Neural cell (in vitro differentiated cells): ENCODE data around the gene LRIG2.

Experiments used
- EP300 ChIP-seq: fragments of 450-650 bp; conservative IDR thresholded peaks from 2 replicates; pipeline ENCODE4 v1.6.1; 2014; ENCODE audit warnings: antibody characterized with exemption, mild to moderate bottlenecking, moderate library complexity; ENCODE audit not compliant: poor library complexity, severe bottlenecking
- EZH2 ChIP-seq: fragments of 200-600, 300-800 bp; shearing (Covaris generic), sonication (generic); IDR thresholded peaks from 2 replicates; pipeline ENCODE4 v1.6.1; 2014; ENCODE audit warnings: antibody characterized with exemption, low read length, borderline replicate concordance, mild to moderate bottlenecking; ENCODE audit not compliant: insufficient read depth, poor library complexity, severe bottlenecking
- MXI1 ChIP-seq: fragments of 450-650 bp; conservative IDR thresholded peaks from 2 replicates; pipeline ENCODE4 v1.6.1; 2014; ENCODE audit warnings: antibody characterized with exemption, mild to moderate bottlenecking; ENCODE audit not compliant: poor library complexity, severe bottlenecking
- POLR2AphosphoS5 ChIP-seq: IDR thresholded peaks from 2 replicates; pipeline ENCODE4 v1.6.1; 2012
- RAD21 ChIP-seq: fragments of 450-650 bp; conservative IDR thresholded peaks from 2 replicates; pipeline ENCODE4 v1.6.1; 2014; ENCODE audit warnings: antibody characterized with exemption, mild to moderate bottlenecking, moderate library complexity
- SMC3 ChIP-seq: fragments of 450-650 bp; conservative IDR thresholded peaks from 2 replicates; pipeline ENCODE4 v1.6.1; 2014; ENCODE audit warnings: antibody characterized with exemption, mild to moderate bottlenecking, moderate library complexity; ENCODE audit not compliant: poor library complexity
- TF ChIP-seq, protein P1 (sequence below): fragments of 450-650 bp; IDR thresholded peaks from 2 replicates; pipeline ENCODE4 v1.5.1; 2014; ENCODE audit warnings: antibody characterized with exemption, mild to moderate bottlenecking, moderate library complexity; ENCODE audit not compliant: poor library complexity, severe bottlenecking
- TF ChIP-seq, protein P2 (sequence below): IDR thresholded peaks from 2 replicates; pipeline ENCODE4 v1.6.1; 2012; ENCODE audit warnings: borderline replicate concordance

DNA sequence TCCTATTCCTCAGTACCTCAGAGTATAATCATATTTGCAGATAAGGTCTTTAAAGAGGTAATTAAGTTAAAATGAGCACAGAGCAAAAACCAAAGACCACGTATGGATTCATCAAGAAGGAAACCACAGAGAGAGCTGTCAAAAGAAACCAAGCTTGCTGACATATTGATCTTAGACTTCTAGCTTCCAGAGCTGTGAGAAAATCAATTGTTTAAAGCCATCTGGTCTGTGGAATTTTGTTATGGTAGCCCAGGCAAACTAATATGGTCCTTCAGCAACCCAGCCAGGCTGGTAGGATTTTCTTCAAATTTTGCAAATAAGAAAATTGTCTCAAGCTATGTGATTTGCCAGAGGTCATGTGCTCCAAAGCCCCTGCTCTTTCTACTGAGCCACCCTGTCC, 62.5 kb downstream of the LRIG2 start:
- TF ChIP-seq, protein P1, sequence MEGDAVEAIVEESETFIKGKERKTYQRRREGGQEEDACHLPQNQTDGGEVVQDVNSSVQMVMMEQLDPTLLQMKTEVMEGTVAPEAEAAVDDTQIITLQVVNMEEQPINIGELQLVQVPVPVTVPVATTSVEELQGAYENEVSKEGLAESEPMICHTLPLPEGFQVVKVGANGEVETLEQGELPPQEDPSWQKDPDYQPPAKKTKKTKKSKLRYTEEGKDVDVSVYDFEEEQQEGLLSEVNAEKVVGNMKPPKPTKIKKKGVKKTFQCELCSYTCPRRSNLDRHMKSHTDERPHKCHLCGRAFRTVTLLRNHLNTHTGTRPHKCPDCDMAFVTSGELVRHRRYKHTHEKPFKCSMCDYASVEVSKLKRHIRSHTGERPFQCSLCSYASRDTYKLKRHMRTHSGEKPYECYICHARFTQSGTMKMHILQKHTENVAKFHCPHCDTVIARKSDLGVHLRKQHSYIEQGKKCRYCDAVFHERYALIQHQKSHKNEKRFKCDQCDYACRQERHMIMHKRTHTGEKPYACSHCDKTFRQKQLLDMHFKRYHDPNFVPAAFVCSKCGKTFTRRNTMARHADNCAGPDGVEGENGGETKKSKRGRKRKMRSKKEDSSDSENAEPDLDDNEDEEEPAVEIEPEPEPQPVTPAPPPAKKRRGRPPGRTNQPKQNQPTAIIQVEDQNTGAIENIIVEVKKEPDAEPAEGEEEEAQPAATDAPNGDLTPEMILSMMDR: no peak
- no peak for TF ChIP-seq POLR2AphosphoS5
- no peak for TF ChIP-seq EZH2
- no peak for TF ChIP-seq EP300
- TF ChIP-seq, protein P2, sequence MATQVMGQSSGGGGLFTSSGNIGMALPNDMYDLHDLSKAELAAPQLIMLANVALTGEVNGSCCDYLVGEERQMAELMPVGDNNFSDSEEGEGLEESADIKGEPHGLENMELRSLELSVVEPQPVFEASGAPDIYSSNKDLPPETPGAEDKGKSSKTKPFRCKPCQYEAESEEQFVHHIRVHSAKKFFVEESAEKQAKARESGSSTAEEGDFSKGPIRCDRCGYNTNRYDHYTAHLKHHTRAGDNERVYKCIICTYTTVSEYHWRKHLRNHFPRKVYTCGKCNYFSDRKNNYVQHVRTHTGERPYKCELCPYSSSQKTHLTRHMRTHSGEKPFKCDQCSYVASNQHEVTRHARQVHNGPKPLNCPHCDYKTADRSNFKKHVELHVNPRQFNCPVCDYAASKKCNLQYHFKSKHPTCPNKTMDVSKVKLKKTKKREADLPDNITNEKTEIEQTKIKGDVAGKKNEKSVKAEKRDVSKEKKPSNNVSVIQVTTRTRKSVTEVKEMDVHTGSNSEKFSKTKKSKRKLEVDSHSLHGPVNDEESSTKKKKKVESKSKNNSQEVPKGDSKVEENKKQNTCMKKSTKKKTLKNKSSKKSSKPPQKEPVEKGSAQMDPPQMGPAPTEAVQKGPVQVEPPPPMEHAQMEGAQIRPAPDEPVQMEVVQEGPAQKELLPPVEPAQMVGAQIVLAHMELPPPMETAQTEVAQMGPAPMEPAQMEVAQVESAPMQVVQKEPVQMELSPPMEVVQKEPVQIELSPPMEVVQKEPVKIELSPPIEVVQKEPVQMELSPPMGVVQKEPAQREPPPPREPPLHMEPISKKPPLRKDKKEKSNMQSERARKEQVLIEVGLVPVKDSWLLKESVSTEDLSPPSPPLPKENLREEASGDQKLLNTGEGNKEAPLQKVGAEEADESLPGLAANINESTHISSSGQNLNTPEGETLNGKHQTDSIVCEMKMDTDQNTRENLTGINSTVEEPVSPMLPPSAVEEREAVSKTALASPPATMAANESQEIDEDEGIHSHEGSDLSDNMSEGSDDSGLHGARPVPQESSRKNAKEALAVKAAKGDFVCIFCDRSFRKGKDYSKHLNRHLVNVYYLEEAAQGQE: no peak
- TF ChIP-seq MXI1: no peak
- TF ChIP-seq SMC3: no peak
- TF ChIP-seq RAD21: no peak
